Liver (tissue), 9 donors: ENCODE data around the gene FBXL4. TPM values are rescaled to one million over a fixed set of nuclear protein-coding genes. Genes with fewer than 3 reads are reported as not detected.

ENCODE experiments used
- DNase-seq: peaks from one replicate; pipeline ENCODE4 v3.0.0-alpha.2; 2017; ENCODE audit warnings: low spot score
- H3K27ac ChIP-seq, 2 donors: one replicate each; pipeline ENCODE4 v1.7.0; 2013; ENCODE audit warnings: inconsistent platforms in 2 of 2, low read length in 2 of 2, control low read depth in 1 of 2, low read depth in 1 of 2, mild to moderate bottlenecking in 1 of 2
- H3K27me3 ChIP-seq, 4 donors: one replicate each; pipeline versions ENCODE4 v1.6.1 to v1.7.0; 2013; ENCODE audit warnings: low read length in 3 of 4, inconsistent platforms in 1 of 4, mild to moderate bottlenecking in 1 of 4, moderate library complexity in 1 of 4; ENCODE audit not compliant: control insufficient read depth in 4 of 4, insufficient read depth in 4 of 4
- H3K36me3 ChIP-seq, 4 donors: one replicate each; pipeline versions ENCODE4 v1.6.1 to v1.7.0; 2013; ENCODE audit warnings: low read length in 3 of 4, mild to moderate bottlenecking in 3 of 4, low read depth in 1 of 4, moderate library complexity in 1 of 4; ENCODE audit not compliant: control insufficient read depth in 4 of 4, insufficient read depth in 3 of 4
- H3K4me1 ChIP-seq, 4 donors: one replicate each; pipeline versions ENCODE4 v1.6.1 to v1.7.0; 2013; ENCODE audit warnings: low read length in 3 of 4, mild to moderate bottlenecking in 3 of 4, moderate library complexity in 1 of 4; ENCODE audit not compliant: control insufficient read depth in 4 of 4, insufficient read depth in 4 of 4
- H3K4me3 ChIP-seq, 3 donors: one replicate each; pipeline versions ENCODE4 v1.6.1 to v1.7.0; 2013; ENCODE audit warnings: low read length in 3 of 3, control low read depth in 1 of 3, low read depth in 1 of 3, mild to moderate bottlenecking in 1 of 3
- H3K9ac ChIP-seq, 2 donors: one replicate each; pipeline ENCODE4 v1.7.0; 2013; ENCODE audit warnings: low read length in 2 of 2, mild to moderate bottlenecking in 2 of 2, moderate library complexity in 2 of 2, control low read depth in 1 of 2, low read depth in 1 of 2
- H3K9me3 ChIP-seq, 4 donors: one replicate each; pipeline versions ENCODE4 v1.6.1 to v1.7.0; 2013; ENCODE audit warnings: low read length in 3 of 4; ENCODE audit not compliant: control insufficient read depth in 4 of 4
- ATF3 ChIP-seq: IDR thresholded peaks from 2 replicates; pipeline ENCODE4 v1.6.1; 2016; ENCODE audit warnings: antibody characterized with exemption
- EGR1 ChIP-seq, 2 donors: IDR thresholded peaks; 2 replicates each; pipeline ENCODE4 v1.6.1; 2016 to 2018; ENCODE audit warnings: antibody characterized with exemption in 2 of 2, low read depth in 2 of 2
- FOXA1 ChIP-seq: IDR thresholded peaks from 2 replicates; pipeline ENCODE4 v1.6.1; 2016; ENCODE audit warnings: antibody characterized with exemption
- FOXA2 ChIP-seq: IDR thresholded peaks from 2 replicates; pipeline ENCODE4 v1.6.1; 2016; ENCODE audit warnings: antibody characterized with exemption
- GABPA ChIP-seq, 2 donors: IDR thresholded peaks in 1 of 2; conservative IDR thresholded peaks in 1 of 2; 2 replicates each; pipeline ENCODE4 v1.6.1; 2016; ENCODE audit warnings: antibody characterized with exemption in 2 of 2, mild to moderate bottlenecking in 1 of 2, moderate library complexity in 1 of 2
- HNF4A ChIP-seq, 2 donors: conservative IDR thresholded peaks; 2 replicates each; pipeline ENCODE4 v1.6.1; 2016; ENCODE audit warnings: antibody characterized with exemption in 2 of 2, mild to moderate bottlenecking in 2 of 2
- HNF4G ChIP-seq: IDR thresholded peaks from 2 replicates; pipeline ENCODE4 v1.6.1; 2016; ENCODE audit warnings: antibody characterized with exemption
- JUND ChIP-seq, 2 donors: IDR thresholded peaks; 2 replicates each; pipeline ENCODE4 v1.6.1; 2016; ENCODE audit warnings: antibody characterized with exemption in 2 of 2
- NR2F2 ChIP-seq: IDR thresholded peaks from 2 replicates; pipeline ENCODE4 v1.6.1; 2016; ENCODE audit warnings: antibody characterized with exemption
- RAD21 ChIP-seq, 2 donors: IDR thresholded peaks; 2 replicates each; pipeline ENCODE4 v1.6.1; 2016; ENCODE audit warnings: antibody characterized with exemption in 2 of 2, mild to moderate bottlenecking in 2 of 2
- RXRA ChIP-seq, 2 donors: IDR thresholded peaks; 2 replicates each; pipeline ENCODE4 v1.6.1; 2017 to 2018; ENCODE audit warnings: antibody characterized with exemption in 2 of 2, mild to moderate bottlenecking in 1 of 2
- SP1 ChIP-seq: IDR thresholded peaks from 2 replicates; pipeline ENCODE4 v1.6.1; 2018; ENCODE audit warnings: antibody characterized with exemption, mild to moderate bottlenecking
- TAF1 ChIP-seq: conservative IDR thresholded peaks from 2 replicates; pipeline ENCODE4 v1.6.1; 2016; ENCODE audit warnings: antibody characterized with exemption, mild to moderate bottlenecking
- YY1 ChIP-seq: IDR thresholded peaks from 2 replicates; pipeline ENCODE4 v1.6.1; 2016; ENCODE audit warnings: antibody characterized with exemption, mild to moderate bottlenecking
- ZBTB33 ChIP-seq: IDR thresholded peaks from 2 replicates; pipeline ENCODE4 v1.6.1; 2016; ENCODE audit warnings: antibody characterized with exemption
- WGBS: extraction: QIAGEN DNeasy Blood & Tissue Kit; methylation state at CpG from one replicate; pipeline ENCODE4 v1.1.7; 2013; 5-methylcytosine and 5-hydroxymethylcytosine counted together
- polyA plus RNA-seq, 2 donors: library from polyadenylated mRNA; stranded (reverse) in 1 of 2; unstranded in 1 of 2; fragments of 200-250 nt in 1 of 2; fragments of >200 nt in 1 of 2; fragmentation: Nextera tagmentation in 1 of 2; extraction: Ambion mirVana in 1 of 2; gene quantifications; one replicate each; pipeline versions ENCODE4 v1.2.1 to v1.2.3, GENCODE V29; 2013 to 2015
- total RNA-seq, 2 donors: library from RNA; depleted of rRNA; stranded (reverse); fragments of >200 nt; gene quantifications; one replicate each; pipeline ENCODE4 v1.2.3, GENCODE V29; 2014
- TF ChIP-seq, protein P1 (sequence below): IDR thresholded peaks from 2 replicates; pipeline ENCODE4 v1.6.1; 2016; ENCODE audit warnings: antibody characterized with exemption
- TF ChIP-seq, protein P2 (sequence below): IDR thresholded peaks from 2 replicates; pipeline ENCODE4 v1.6.1; 2016; ENCODE audit warnings: antibody characterized with exemption, mild to moderate bottlenecking
- TF ChIP-seq, protein P3 (sequence below): fragments of 150-350 bp; IDR thresholded peaks from 2 replicates; pipeline ENCODE4 v1.5.1; 2017; ENCODE audit warnings: improper control_type of control experiment, low read depth, low read length; ENCODE audit not compliant: missing input control
- donor health status: healthy.
- donor health status: healthy.
- donor health status: healthy.
- donor health status: healthy.
- donor health status: healthy.

FBXL4 gene
- total and polyA plus RNA-seq, 4 donors, result 4.1 to 18.8 (median 14.0) TPM

- H3K27me3 ChIP-seq, result peaks cover 0 to 14% (median 3%) of the 10 kb centered on the region in 4 donors
Observed at GRCh38 chr6:98848539-98849242, 99.1 kb downstream of the FBXL4 start.

More at GRCh38 chr6:98848539-98849242, 99.1 kb downstream of the FBXL4 start:
- WGBS, result 68% methylated on average over 18 of the region's 18 CpGs
- Histone ChIP-seq H3K4me1 (peaks cover 10 to 24% (median 14%) of the 10 kb centered on the region in 4 donors), H3K4me3 (no peak overlapping the region), H3K27ac (no peak overlapping the region), H3K9ac (no peak overlapping the region), H3K9me3 (no peaks in the 10 kb centered on the region), H3K36me3 (no peaks in the 10 kb centered on the region)
- TF ChIP-seq JUND (IDR thresholded peaks at IDR 0.05) (no peak), HNF4G (no peak), ZBTB33 (no peak), SP1 (no peak), EGR1 (IDR thresholded peaks at IDR 0.05; ENCODE audit: low read depth in 2 of 2) (no peak), RAD21 (IDR thresholded peaks at IDR 0.05) (no peak), ATF3 (no peak), FOXA1 (no peak), FOXA2 (no peak), TAF1 (no peak), RXRA (IDR thresholded peaks at IDR 0.05) (no peak), NR2F2 (no peak), HNF4A (conservative IDR thresholded peaks at IDR 0.05) (no peak), GABPA (IDR thresholded peaks at IDR 0.05 in 1 of 2, conservative IDR thresholded peaks at IDR 0.05 in 1 of 2) (no peak), YY1 (no peak)
- TF ChIP-seq, protein P1, sequence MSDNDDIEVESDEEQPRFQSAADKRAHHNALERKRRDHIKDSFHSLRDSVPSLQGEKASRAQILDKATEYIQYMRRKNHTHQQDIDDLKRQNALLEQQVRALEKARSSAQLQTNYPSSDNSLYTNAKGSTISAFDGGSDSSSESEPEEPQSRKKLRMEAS, result no peak
- TF ChIP-seq, protein P2, sequence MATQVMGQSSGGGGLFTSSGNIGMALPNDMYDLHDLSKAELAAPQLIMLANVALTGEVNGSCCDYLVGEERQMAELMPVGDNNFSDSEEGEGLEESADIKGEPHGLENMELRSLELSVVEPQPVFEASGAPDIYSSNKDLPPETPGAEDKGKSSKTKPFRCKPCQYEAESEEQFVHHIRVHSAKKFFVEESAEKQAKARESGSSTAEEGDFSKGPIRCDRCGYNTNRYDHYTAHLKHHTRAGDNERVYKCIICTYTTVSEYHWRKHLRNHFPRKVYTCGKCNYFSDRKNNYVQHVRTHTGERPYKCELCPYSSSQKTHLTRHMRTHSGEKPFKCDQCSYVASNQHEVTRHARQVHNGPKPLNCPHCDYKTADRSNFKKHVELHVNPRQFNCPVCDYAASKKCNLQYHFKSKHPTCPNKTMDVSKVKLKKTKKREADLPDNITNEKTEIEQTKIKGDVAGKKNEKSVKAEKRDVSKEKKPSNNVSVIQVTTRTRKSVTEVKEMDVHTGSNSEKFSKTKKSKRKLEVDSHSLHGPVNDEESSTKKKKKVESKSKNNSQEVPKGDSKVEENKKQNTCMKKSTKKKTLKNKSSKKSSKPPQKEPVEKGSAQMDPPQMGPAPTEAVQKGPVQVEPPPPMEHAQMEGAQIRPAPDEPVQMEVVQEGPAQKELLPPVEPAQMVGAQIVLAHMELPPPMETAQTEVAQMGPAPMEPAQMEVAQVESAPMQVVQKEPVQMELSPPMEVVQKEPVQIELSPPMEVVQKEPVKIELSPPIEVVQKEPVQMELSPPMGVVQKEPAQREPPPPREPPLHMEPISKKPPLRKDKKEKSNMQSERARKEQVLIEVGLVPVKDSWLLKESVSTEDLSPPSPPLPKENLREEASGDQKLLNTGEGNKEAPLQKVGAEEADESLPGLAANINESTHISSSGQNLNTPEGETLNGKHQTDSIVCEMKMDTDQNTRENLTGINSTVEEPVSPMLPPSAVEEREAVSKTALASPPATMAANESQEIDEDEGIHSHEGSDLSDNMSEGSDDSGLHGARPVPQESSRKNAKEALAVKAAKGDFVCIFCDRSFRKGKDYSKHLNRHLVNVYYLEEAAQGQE, result no peak
- TF ChIP-seq, protein P3, sequence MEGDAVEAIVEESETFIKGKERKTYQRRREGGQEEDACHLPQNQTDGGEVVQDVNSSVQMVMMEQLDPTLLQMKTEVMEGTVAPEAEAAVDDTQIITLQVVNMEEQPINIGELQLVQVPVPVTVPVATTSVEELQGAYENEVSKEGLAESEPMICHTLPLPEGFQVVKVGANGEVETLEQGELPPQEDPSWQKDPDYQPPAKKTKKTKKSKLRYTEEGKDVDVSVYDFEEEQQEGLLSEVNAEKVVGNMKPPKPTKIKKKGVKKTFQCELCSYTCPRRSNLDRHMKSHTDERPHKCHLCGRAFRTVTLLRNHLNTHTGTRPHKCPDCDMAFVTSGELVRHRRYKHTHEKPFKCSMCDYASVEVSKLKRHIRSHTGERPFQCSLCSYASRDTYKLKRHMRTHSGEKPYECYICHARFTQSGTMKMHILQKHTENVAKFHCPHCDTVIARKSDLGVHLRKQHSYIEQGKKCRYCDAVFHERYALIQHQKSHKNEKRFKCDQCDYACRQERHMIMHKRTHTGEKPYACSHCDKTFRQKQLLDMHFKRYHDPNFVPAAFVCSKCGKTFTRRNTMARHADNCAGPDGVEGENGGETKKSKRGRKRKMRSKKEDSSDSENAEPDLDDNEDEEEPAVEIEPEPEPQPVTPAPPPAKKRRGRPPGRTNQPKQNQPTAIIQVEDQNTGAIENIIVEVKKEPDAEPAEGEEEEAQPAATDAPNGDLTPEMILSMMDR, result no peak
- DNase-seq, result no peak
